Omental fat pad (tissue), 4 donors: ENCODE measurements around the gene KNDC1. TPM values are rescaled to one million over a fixed set of nuclear protein-coding genes. Genes with fewer than 3 reads are reported as not detected.

Experiments used
- ATAC-seq: fragments of 150-250 bp; one replicate; pipeline ENCODE4 v1.9.1; 2016; ENCODE audit warnings: mild to moderate bottlenecking, moderate library complexity; ENCODE audit not compliant: low FRiP score
- DNase-seq: peaks from one replicate; pipeline ENCODE4 v3.0.0-alpha.2; 2019; ENCODE audit warnings: low spot score
- total RNA-seq, 4 donors: library from RNA; depleted of rRNA; stranded (reverse); fragments of >200 nt; gene quantifications; one replicate each; pipeline ENCODE4 v1.1.0, GENCODE V29; 2016
- TF ChIP-seq, protein P1 (sequence below), 3 donors: fragments of 450-650 bp; IDR thresholded peaks; one replicate each; pipeline ENCODE4 v1.5.1; 2016 to 2017; ENCODE audit warnings: antibody characterized with exemption in 3 of 3, mild to moderate bottlenecking in 3 of 3, moderate library complexity in 2 of 3

Gene KNDC1
- total RNA-seq, 4 donors from 2014 or later = 0.16 to 7.7 (median 1.7) TPM

DNA sequence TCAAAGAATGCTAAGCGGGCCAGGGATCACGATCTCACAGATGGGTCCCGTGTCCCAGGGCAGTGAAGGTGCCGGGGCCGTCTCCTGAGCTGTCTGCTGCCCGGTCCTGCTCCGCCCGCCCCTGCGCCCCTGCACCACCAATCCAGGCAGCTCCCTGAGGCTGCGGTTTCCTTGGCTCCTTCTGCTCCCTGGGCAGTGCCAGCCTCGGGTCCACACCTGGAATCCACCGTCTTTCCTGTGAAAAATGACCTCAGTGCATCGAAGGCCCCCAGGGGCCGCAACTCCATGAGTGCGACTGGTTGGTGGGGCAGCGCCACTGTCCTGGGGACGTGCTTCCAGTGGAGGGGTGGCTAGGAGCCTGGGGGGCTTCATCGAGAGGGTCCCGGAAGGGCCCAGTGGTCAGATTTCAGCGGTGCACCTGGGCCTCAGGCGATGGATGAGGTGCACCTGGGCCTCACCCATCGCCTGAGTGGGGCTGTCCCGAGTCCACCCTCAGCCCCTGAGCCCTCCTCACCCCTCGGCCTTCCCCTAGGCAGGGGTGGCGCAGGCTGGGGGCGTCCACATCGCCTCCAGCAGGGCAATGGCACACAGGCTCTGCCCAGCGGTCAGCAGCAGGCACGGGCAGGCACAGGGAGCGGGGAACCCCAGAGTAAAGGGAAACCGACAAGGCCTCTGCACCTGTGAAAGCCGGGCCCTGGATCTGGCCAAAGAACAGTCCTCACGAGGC lies 45.1 kb upstream of the KNDC1 start:
- ATAC-seq = no peak
- TF ChIP-seq, protein P1, sequence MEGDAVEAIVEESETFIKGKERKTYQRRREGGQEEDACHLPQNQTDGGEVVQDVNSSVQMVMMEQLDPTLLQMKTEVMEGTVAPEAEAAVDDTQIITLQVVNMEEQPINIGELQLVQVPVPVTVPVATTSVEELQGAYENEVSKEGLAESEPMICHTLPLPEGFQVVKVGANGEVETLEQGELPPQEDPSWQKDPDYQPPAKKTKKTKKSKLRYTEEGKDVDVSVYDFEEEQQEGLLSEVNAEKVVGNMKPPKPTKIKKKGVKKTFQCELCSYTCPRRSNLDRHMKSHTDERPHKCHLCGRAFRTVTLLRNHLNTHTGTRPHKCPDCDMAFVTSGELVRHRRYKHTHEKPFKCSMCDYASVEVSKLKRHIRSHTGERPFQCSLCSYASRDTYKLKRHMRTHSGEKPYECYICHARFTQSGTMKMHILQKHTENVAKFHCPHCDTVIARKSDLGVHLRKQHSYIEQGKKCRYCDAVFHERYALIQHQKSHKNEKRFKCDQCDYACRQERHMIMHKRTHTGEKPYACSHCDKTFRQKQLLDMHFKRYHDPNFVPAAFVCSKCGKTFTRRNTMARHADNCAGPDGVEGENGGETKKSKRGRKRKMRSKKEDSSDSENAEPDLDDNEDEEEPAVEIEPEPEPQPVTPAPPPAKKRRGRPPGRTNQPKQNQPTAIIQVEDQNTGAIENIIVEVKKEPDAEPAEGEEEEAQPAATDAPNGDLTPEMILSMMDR (IDR thresholded peaks at IDR 0.05) = no peak

DNA sequence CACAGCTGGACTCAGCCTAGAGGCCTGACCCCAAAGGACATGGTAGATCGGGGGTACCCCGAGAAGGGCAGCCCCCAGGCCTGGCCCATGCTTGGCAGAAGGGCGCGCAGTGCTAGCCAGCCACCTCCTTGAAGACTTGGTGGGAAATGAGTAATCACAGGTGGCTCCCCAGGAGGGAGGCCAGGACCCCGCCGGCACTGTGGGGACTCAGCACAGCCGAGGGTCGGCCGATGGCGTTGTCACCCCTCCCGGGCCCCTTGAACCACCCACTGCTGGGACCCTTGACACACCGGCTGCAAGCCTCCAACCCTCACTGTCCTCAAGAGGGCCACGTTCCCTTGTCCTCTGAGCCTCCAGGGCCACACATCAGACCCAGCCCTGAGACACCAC lies 44.6 kb upstream of the KNDC1 start:
- TF ChIP-seq, protein P1 (IDR thresholded peaks at IDR 0.05) = no peak
- DNase-seq (no peak), ATAC-seq (no peak)

More for the DNA sequence above, 45.1 kb upstream of the KNDC1 start:
- no peak for DNase-seq

DNA sequence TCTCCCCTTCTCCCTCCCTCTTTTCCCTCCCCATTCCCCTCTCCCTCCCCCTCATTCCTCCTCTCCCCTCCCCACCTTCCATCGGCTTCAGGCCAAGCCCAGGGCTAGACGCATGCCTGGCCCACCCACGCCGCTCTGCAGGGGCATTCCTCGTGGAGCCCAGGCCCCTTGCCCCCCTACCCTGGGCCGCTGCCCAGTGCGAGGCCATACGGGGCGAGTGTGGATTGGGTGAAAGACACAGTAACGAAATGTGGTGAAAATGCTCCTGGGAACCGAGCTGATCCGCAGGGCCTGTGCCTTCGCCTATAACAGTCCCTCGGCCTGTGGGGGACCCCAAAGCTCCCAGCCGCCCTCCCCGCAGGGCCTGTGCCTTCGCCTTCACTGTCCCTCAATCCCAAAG lies 44.0 kb upstream of the KNDC1 start:
- DNase-seq = no peak
- no peak for ATAC-seq
- TF ChIP-seq, protein P1 (IDR thresholded peaks at IDR 0.05) = no peak

DNA sequence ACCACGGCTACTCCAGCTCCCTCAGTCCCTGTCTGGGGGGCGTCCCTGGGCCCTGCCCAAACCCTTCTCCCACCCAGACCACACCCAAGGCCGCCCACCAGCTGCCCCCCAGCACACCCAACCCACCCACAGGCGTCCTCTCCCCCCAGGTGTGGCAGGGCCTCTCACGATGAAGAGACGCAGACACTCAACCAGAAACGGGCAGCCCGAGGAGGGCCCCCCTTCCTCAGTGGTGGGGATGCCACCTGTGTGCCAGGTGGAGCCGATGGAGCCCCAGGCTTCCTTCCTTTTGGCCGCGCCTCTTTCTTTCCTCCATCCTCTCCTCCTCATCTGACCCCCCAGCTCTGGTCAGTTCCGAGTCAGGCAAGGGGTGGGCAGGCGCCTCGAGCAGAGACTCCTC lies 43.6 kb upstream of the KNDC1 start:
- TF ChIP-seq, protein P1 (IDR thresholded peaks at IDR 0.05) = no peak
- ATAC-seq (no peak), DNase-seq (no peak)

DNA sequence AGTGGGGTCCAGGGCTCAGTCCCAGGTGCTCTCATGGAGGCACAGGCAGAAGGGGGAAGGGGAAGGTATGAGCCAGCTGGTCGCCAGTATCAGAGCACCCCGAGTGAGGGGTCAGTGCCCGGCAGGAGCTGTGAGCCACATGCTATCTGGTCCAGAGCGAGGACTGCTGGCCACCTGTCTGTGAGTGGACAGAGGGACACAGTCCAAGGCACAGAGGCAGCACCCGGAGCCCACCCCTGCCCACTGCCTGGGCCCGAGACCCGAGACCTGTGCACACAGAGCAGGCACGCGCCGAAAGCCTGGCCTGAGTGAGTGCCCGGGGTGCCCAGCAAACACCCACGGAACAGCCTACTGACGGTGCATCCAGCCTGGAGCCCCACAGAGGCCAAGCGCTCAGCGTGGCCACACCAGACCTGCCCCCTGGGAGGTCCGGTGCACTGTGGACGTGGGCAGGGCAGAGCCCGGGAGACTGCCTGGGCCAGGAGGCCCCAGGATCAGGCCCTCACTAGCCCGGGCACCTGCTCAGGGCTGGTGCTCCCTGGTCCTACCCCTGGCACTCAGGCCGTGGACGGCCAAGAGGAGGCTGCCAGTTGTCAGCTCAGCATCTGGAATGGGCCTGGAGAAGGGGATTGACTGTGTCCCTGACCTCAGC lies 42.9 kb upstream of the KNDC1 start:
- no peak for ATAC-seq
- DNase-seq = no peak
- TF ChIP-seq, protein P1 (IDR thresholded peaks at IDR 0.05) = no peak

DNA sequence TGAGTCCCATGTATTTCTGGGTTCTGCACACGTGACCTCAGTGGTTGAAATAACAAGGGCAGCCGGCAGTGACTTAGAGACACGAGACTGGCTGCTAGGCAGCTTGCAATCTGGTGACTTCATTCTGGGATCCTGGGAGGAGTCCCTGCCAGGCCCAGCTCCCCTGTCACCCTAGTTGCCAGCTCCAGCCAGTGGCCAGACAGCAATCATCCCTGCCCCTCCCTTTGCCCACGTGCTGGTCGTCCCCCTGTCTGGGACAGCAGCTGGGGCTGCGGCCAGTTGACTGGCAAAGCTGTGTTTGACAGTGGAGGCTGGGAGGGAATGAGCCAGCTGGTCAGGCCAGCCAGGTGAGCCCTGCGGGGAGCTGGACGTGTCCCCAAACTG lies 42.3 kb upstream of the KNDC1 start:
- TF ChIP-seq, protein P1 (IDR thresholded peaks at IDR 0.05) = no peak
- no peak for ATAC-seq

DNA sequence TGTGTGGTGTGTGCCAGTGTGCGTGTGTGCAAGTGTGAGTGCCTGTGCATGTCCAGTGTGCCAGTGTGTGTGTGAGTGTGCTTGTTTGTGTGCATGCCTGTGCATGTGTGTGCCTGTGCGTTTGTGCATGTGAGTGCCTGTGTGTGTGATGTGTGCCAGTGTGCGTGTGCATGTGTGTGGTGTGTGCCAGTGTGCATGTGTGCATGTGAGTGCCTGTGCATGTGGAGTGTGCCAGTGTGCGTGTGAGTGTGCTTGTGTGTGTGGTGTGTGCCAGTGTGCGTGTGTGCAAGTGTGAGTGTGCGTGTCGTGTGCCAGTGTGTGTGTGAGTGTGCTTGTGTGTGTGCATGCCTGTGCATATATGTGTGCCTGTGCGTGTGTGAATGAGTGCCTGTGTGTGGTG lies 38.5 kb upstream of the KNDC1 start:
- TF ChIP-seq, protein P1 (IDR thresholded peaks at IDR 0.05) = no peak
- ATAC-seq (no peak), DNase-seq (no peak)

More for the DNA sequence above, 42.3 kb upstream of the KNDC1 start:
- DNase-seq = no peak
